GM21390 (cell line): ENCODE results near the gene SNF8.
"Not testable (repeated sequence)": the region's sequence is repeated elsewhere in the genome, so short reads cannot be mapped to it uniquely, and the experiment has no call there.

Source experiments
- ATAC-seq: cut with Tn5 transposase; IDR thresholded peaks from one replicate; pipeline ENCODE4 v1.9.1; 2021; ENCODE audit not compliant: unreplicated experiment

Gene SNF8, protein sequence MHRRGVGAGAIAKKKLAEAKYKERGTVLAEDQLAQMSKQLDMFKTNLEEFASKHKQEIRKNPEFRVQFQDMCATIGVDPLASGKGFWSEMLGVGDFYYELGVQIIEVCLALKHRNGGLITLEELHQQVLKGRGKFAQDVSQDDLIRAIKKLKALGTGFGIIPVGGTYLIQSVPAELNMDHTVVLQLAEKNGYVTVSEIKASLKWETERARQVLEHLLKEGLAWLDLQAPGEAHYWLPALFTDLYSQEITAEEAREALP

DNA sequence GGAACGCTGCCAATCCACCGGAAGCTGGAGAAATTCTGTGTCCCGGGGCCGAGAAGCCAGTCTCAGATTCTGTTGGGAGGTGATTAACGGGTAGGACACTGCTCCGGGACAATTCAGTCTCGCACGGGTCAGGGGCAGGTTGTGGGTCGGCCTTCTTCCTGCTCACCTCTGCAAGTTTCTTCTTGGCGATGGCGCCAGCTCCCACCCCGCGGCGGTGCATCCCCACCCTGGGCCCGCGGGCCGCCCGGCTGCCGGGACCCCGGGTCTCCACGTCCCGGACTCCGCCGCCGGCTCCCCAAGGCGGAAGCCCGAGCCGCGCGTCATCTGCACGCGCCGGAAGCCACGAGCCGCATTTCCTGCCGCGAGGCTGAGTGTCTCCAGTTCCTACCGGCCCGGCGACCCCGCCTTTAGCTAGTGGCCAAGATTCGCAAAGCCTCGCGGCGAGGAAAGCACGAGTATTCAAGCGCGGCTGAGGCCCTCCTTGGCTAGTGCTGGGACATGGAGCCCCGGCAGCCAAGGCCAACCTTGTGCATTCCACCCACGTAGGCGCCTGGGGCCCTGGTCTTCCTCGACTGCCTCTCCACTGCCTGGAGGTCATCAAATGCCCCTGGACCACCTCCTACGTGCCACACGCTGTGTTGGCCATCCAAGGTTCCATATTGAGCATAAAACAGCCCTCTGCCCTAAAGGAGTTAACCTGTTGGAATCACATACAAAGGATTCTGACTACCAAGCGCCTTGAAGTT lies at the start of gene SNF8:
TSS of gene SNF8 (minus strand) at position 328 of the 746 bp plus-strand sequence. CDS start at position 220, 108 bp downstream.
- ATAC-seq, result peak; percentile 85

DNA sequence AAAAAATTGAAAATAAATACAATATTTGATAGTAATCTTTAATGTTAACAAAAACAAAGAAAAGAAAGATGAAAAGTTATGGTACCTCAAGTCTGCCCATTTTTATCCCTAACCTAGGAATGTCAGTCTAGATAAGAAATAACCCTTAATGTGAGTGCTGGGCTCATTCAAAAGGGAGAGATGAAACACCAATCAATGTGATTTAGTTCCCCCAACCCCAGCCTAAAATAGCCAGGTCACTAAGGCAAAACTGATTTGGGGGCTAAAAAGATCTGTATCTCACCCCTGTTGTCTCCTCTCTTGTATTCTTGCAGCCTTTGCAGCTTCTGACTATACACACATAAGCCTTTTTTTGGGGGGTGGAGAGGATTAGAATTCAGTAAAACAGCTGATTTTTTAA lies 49.3 kb upstream of the SNF8 start:
- no peak for ATAC-seq

DNA sequence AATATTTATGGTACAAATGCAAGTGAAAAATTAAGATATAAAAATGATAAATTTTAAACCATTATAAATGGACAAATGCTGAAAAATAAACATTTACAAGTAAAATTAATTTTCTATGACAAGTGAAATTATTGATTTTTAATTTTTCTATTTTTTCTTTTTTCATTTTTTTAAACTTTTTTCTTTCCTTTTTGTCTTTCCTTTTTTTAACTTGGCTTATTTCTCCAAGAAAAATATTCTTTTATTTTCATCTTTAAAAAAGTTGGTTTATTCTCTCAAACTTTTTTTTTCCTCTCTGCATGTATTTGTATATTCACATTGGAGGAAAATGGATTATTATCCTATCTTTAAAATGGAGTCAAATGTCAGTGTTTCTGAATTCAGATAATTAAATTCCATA lies 48.7 kb upstream of the SNF8 start:
- no peak for ATAC-seq

DNA sequence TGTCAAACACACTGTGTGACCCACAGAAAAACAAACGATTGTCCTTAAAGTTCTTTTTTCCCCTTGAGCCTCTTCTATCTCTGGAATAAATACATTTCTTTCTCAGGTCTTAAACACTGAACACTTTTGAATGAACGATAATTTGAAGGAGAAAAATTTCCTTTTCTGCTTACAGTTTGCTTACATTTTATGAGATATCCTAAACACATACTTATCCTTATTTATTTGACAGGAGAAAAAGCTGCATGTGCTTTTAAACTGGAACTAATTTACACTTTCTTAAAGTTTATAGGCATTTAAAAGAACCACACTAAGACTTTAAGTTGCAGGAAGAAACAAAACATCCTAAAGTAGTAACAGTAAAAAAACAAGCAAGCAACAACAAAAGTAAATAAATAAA lies 47.8 kb upstream of the SNF8 start:
- ATAC-seq, result no peak

DNA sequence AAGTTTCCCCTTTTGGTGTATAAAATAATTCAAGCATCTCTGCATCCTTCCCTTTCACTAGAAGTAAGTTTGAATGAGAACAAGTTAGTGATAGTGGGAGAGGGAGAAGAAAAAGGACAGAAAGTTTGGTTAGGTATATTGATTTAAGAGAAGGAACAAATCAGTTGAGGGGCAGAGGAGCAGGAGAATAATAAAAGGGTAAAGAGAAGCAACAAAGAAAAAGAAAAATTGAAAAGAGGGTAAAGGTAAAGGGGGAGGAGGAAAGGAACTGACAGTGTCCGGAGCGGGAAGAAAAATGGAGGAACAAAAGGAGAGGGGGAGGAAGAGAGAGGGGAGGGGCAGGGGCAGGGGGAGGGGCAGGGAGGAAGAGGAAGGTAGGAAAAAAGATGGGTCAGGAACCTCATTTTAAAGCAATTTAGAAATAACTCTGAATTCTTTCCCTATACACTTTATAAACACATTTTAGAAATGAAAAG lies 46.3 kb upstream of the SNF8 start:
- no peak for ATAC-seq

DNA sequence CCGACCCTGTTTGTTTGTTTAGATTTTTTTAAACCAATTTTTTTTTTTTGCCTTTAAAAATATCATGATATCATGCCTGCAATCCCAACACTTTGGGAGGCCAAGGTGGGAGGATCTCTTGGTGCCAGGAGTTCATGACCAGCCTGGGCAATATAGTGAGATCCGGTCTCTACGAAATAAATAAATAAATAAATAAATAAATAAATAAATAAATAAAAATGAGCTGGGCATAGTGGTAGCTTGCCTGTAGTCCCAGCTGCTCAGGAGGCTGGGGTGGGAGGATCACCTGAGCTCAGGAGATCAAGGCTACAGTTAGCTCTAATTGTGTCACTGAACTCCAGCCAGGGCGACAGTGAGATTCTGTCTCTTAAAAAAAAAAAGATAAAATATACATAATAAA lies 44.5 kb upstream of the SNF8 start:
- no peak for ATAC-seq

DNA sequence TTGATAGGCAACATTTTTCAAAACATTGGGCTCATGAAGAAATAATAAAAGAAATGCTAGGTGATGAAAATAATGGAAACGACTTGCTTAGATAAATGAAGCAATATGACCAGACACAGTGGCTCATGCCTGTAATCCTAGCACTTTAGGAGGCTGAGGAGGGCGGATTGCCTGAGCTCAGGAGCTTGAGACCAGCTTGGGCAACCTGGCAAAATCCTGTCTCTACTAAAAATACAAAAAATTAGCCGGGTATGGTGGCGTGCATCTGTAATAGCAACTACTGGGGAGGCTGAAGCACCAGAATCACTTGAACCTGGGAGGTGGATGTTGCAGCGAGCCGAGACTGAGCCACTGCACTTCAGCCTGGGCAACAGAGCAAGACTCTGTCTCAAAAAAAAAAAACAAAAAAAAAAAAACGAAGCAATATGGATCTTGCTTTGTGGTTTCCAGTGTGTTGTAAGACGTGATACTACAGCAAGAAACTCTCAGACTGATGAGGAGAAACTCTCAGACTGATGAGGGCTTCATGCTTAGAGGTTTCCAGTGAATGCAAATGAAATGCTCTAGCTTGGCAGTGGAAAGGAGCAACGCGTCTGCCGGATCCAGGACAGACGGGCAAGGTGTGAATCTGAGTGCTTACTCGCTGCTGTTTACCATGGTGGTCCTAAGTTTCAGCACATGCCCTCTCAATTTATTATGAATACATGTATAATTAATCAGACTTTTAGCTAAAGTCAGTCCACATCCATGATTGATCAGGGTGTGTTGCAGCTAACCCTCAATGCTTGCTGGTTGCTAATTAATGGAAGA lies 41.0 kb upstream of the SNF8 start:
- no peak for ATAC-seq

DNA sequence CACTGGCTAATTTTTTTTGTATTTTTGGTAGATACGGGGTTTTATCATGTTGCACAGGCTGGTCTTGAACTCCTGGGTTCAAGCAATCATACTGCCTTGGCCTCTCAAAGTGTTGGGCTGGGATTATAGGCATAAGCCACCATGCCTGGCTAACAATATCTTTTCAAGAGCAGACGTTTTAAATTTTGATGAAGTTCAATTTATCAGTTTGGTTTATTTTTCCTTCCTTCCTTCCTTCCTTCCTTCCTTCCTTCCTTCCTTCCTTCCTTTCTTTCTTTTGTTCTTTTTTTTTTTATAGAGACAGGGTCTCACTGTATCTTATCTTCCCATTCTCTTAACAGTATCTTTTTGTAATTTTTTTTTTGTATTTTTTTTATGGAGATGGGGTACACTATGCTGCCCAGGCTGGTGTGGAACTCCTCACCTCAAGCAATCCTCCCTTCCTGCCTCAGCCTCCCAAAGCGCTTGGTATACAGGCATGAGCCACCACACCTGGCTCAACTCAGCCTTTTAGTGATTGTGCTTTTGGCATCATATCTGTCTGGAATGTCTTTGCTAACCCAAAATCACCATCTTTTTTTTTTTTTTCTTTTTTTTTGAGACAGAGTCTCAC lies 37.4 kb upstream of the SNF8 start:
- ATAC-seq, result no peak

DNA sequence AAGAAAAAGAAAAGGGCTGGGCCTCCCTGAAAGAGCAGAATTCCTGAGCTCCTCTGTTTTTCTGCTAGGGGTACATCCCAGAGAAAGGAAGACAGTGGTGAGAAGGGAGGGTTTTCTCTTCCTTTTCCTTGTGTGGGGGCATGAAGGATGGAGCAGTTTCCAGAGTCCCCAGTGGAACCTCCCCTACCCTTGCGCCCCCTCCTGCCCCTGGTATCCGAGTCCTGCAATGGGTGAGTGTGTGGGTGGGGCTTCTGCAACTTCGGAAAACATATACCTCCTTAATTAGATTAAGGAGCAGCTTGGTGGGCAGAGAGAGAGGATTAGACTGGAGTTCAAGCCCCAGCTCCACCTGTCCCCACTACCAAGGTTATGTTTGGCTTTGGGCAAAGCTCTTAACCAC lies 29.2 kb upstream of the SNF8 start:
- no peak for ATAC-seq

DNA sequence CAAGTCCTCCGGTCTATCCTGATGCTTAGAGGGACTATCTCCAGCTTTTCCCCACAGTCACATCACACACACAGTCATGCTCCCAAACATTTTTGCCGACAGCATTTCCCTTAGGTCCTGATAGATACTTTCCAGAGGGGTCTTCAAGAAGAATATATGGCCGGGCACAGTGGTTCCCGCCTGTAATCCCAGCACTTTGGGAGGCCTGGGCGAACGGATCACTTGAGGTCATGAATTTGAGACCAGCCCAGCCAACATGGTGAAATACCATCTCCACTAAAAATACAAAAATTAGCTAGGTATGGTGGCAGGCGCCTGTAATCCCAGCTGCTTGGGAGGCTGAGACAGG lies 28.1 kb upstream of the SNF8 start:
- ATAC-seq, result no peak

DNA sequence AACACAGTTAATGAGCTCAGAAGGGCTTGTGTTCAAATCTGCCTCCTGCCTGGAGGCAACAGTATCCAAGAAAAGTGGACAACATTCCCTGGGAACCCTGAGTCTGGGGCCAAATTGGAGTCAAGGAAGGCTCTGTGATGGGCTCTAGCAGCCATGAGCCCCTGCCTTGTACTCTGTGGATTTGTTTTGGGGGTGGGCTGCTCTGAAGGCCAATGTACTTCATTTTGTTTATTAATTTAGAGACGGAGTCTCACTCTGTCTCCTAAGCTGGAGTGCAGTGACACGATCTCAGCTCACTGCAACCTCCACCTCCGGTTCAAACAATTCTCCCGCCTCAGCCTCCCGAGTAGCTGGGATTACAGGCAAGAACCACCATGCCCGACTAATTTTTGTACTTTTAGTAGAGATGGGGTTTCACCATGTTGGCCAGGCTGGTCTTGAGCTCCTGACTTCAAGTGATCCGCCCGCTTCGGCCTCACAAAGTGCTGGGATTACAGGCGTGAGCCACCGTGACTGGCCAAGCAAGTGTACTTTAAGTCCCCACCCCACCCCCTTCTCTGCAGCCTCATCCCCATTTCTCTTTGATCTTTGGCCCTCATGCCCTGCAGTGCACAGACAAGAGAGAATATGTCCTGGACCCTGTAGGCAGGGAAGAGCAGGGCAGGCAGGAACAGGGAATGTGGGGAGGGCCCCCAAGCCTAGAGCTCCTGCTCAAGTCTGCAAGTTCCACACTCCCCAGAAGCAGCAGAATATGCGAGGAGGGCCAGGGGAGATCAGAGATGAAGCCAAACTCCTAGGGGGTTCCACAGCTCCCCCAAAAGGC lies 26.4 kb upstream of the SNF8 start:
- ATAC-seq, result no peak

DNA sequence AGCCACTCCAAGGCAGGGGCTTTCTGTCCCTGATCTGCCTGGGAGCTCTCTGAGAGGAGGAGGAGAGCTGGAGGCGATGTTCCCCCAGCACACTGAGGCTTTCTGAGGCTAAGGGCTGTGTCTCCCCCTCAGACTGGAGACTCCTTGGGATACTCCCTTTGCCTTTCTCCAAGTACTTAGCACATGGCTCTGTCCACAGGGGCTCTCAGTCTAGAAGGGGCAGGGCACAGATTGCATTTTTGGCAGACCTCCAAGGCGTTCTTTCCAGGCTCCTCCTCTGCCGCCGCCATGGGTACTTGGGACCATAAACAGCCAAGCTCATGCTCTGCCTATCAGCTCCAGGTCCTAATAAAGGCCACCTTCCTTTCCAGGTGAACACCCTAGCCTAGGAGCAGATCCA lies 25.6 kb upstream of the SNF8 start:
- ATAC-seq, result no peak

DNA sequence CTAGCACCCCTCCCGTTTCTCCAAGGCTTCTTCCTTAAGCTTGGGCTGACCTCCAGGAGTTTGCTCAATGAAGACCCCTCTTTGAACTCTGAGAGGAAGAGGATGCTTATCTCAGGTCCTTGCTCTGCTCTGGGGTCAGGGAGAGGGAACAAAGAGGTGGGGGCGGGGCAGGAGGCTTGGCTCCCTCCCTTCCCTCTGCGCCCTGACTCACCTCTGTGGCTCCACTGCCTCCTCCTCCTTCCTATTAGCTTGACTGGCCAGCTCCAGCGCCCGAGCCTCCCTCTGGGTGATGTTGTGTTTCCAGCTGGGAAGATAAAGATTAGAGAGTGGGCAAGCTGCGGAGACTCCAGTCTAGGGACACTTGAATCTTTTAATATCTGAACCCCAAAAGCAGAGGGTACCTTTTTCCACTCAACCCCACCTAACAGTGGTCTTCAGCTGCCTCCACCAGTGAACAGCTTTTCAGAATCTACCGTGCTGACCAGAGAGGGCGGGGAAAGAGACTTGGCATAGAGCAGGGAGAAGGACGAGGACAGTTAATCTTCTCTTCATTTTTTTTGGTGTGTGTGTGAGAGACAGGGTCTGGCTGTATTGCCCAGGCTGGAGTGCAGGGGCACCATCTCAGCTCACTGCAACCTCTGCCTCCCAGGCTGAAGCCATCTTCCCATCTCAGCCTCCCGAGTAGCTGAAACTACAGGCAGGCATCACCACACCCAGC lies 17.0 kb upstream of the SNF8 start:
- no peak for ATAC-seq

DNA sequence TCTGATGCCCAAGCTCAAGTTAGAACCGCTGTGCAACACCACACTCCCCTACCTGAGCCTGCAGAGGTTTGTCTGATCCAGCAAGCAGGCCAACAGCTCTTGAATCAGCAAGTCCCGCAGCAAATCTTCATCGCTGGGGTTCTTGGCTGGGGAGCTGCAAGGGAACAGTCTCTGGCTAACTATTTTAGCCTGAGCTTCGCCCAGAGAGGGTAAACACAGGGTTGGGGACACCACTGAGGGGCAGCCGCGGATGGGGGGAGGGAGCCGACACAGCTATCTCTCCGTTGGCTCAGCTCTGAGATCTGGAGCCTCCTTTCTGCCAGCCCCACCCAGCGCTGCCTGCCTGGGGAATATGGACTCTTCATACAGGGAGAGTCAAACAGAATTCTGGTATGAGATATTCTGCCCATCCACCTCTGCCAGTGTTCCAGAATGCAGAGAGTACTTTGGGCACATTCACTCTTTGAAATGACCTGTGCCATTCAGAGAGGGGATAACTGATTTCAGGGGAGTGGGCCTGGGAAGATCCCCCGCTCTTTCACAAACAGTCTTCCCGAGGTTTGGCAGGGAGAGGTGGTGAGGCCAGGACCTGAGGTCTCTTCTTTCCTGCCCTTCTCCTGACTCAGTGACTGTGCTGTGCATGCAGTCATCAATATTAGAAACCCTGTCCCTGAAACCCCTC lies 16.3 kb upstream of the SNF8 start:
- no peak for ATAC-seq

DNA sequence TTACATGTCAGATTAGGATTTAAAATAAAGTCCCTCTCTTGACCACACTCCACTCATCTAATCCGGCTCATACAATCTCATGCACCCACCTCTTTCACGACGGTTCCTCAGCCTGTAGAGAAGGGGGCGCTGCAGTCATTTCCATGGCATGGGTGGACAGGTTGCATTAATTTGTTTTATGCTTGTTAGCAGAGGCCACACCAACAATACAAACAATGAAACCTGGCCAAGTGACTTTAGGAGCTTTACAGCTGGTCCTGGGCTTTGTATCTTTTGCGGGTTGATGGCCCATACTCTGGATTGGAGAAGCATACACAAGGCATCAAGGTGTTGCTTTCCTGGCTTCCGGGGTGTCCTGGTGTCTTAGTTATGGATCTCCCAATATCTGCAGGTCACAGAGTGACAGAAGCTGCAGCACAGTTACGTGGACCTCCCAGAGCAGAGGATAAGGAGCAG lies 9.7 kb upstream of the SNF8 start:
- ATAC-seq, result no peak

DNA sequence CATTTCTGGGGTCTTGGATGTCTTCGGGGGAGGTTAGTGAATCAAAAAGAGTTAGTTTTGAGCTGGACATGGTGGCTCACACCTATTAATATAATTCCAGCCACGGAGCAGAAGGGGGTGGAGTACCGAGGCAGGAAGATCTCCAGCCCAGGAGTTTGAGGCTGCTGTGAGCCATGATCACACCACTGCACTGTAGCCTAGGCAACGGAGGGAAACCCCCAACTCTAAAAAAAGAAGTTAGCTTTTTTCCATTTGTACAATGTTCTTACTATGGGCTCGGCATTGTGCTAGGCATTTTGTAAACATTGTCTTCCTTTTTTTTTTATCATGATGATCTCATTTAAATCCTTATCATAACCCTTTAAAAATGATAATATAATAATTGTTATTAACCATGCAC lies 8.3 kb upstream of the SNF8 start:
- ATAC-seq, result no peak

DNA sequence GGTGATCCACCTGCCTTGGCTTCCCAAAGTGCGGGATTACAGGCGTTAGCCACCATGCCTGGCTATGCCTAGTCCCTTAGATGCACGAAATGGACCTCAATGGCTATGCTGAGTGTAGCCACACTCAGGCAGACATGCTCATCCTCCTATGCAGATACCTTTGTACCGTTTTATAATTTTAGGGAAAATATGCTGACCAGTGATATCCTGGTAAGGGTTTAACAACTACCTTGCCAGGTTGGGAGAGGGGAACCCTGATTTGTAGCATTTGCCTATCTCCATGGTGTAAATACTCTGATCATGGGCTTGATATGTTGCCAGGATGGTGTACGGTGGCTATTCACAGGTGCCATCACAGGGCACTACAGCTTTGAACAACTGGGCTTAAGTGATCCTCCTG lies 6.9 kb upstream of the SNF8 start:
- no peak for ATAC-seq

DNA sequence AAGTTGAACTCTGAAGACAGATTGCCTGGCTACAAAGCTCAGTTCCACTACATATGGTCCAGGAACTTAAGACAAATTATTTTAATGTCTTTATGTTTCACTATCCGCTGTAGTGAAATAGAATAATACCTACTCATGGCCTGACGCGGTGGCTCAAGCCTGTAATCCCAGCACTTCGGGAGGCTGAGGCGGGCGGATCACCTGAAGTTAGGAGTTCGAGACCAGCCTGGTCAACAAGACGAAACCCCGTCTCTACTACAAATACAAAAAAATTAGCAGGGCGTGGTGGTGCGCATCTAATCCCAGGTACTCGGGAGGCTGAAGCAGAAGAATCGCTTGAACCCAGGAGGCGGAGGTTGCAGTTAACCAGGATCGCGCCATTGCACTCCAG lies 614 bp upstream of the SNF8 start:
- ATAC-seq, result not testable (repeated sequence)

DNA sequence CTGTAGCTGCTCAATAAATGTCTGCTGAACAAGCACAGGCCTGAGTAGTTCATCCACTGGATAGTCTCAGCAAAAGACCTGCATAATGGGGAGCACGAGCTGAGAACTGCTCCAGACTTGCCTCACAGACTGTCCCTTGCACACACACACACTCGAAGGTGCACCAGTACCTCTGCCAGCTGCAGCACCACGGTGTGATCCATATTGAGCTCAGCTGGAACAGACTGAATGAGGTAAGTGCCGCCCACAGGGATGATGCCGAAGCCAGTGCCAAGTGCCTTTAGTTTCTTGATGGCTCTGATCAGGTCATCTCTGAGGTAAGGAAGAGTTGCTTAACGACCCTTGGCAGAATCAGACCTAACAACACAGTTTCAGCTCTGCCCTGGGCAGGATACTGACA lies 11.6 kb downstream of the SNF8 start:
- ATAC-seq, result no peak
